GM12892 (cell line): ENCODE measurements around the gene CLPTM1.
A peak's percentile ranks its signal among the peaks of the same experiment; 100 is the strongest.

Experiments
- DNase-seq: peaks from one replicate; pipeline ENCODE4 v3.0.0; 2011; ENCODE audit not compliant: insufficient read length
- FAIRE-seq: peaks from 2 replicates; lab custom pipeline; 2011; peaks lifted over from hg19 to GRCh38; lab: Jason Lieb, UNC
- POLR2A ChIP-seq: IDR thresholded peaks from 2 replicates; pipeline ENCODE4 v1.6.1; 2011; ENCODE audit warnings: low read depth, low read length, control low read depth
- POLR2AphosphoS5 ChIP-seq: IDR thresholded peaks from 2 replicates; pipeline ENCODE4 v1.6.1; 2011; ENCODE audit warnings: low read depth, low read length, control low read depth
- TAF1 ChIP-seq: IDR thresholded peaks from 2 replicates; pipeline ENCODE4 v1.6.1; 2011; ENCODE audit warnings: low read depth, mild to moderate bottlenecking, control low read depth, low read length, borderline replicate concordance

CLPTM1 gene

DNA sequence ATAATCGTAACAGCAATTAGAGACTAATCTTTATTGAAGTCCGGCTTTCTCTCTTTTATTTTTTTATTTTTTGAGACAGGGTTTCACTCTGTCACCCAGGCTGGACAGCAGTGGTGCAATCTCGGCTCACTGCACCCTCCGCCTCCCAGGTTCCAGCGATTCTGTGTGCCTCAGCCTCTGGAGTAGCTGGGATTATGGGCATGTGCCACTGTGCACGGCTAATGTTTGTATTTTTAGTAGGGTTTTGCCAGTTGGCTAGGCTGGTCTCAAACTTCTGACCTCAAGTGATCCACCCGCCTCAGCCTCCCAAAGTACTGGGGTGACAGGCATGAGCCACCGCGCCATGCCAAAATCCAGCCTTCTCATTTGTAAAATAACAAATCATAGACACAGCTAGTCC lies 5.6 kb upstream of the CLPTM1 start:
- no peak for DNase-seq
- FAIRE-seq, result no peak
- TF ChIP-seq POLR2A (no peak), POLR2AphosphoS5 (no peak), TAF1 (no peak)

DNA sequence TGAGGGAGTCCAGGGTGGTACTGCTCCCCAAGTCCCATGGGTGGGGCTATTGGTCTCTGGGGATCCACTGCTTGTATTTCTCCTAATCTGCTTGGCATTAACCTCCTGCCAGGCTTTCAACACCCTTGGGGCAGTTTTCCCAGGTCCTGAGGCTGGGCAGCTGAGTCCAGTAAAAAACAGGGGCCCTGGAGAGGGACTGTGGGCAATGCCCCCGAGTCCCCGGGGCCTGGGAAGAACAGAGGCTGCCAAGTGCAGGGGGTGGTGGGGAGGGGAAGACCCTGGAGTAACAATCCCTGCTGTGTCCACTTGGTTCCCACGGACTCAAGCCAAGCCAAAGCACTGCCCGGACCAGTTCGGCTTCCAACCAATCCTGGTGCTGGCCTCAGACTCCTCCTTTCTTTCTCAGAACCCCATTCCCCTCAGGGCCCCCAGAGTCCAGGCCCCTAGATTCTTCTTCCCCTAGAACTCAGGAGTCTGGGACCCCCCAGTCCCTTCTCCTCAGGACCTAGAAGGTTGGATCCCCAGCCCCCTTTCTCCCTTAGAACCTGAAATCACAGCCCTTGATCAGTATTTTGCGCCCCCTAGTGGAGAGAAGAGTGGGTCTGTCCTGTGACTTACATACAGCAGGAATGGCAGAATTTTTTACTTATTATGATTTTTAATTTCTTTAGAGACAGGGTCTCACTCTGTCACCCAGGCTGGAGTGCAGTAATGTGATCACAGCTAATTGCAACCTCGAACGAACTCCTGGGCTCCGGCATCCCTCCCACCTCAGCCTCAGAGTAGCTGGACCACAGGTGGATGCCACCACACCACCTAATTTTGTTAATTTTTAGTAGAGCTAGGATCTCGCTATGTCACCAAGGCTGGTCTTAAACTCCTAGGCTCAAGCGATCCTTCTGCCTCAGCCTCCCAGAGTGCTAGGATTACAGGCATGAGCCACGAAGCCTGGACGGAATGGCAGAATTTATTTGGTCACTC lies 3.7 kb upstream of the CLPTM1 start:
- FAIRE-seq (no peak), DNase-seq (peak; percentile 64)
- no peak for TF ChIP-seq POLR2A
- no peak for TF ChIP-seq POLR2AphosphoS5
- TF ChIP-seq TAF1, result no peak

DNA sequence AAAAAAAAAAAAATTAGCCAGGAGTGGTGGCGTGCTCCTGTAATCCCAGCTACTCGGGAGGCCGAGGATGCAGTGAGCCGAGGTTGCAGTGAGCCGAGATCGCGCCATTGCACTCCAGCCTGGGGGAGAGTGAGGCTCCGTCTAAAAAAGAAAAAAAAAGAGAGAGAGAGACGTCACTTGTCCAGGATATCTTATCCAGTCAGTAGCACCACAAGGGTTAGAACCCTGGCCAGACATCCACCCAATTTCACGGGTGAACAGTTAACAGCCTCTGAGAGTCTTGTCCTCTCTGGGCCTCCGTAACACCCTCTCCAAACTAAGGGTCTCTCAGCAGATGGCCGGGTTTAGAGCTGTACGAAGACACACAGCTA lies 917 bp upstream of the CLPTM1 start:
- no peak for FAIRE-seq
- TF ChIP-seq POLR2A (no peak), TAF1 (no peak)
- no peak for DNase-seq

DNA sequence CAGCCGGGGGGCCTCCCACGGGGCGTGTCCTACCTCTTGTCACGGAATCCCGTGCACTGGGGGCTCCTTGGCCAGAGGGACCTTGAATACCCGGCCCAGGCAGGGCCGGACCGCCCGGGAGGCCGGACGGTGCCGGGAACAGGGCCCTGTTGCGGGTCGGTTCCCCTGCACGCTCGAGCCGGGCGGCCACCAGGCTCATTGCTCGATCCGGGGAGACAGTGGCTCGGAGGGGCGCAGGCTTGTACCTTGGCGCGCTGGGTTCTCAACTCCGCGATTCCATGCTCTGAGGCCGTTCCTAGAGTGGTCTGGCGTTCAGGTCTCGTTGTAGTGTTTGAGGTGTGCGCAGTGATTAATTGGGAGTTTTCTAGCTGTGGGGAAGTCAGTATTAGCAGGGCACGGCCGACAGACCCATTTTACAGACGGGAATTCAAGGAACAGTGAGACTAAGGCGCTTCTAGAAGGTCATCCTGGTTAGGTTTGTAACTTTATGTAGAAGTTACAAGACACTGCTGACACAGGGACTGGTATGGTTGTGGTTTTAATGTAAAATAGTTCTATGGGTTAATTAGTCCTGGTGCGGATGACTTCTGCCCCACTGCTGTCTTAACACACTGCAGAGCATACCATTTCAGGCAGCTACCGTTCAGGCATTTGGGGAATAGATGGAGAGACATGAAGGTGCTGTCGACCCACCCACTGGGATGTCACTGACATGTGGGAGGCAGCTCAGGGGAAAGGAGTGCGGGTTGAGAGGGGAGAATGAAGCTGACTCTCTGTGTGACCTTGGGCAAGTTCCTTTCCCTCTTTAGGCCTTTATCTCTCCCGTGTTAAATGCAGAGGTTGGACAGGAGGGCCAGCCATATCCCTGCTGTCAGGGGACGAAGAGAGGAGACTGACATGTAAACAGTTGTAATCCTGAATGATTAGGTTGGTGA lies 592 bp downstream of the CLPTM1 start:
- DNase-seq, result no peak
- FAIRE-seq, result no peak
- TF ChIP-seq TAF1 (no peak), POLR2A (no peak), POLR2AphosphoS5 (no peak)

DNA sequence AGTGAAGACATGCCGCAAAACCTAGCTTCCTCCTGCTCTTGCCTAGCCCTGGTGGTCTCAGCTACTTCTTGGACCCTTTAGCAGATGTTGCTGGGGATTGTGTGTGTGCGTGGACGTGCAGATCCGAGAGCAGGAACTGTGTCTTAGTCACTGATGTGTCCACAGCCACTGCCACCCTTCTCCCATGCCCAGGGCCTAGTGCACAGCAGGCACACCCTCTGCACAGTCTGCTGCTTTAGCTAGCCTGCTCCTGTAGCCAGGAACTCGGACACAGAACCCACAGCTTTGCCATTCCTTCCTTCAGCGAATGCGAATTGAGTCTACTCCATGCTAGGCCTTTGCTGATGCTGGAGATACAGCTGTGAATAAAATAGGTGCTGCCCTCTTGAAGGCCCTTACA lies 2.3 kb downstream of the CLPTM1 start:
- DNase-seq, result no peak
- TF ChIP-seq TAF1, result no peak
- TF ChIP-seq POLR2AphosphoS5, result no peak
- no peak for TF ChIP-seq POLR2A

DNA sequence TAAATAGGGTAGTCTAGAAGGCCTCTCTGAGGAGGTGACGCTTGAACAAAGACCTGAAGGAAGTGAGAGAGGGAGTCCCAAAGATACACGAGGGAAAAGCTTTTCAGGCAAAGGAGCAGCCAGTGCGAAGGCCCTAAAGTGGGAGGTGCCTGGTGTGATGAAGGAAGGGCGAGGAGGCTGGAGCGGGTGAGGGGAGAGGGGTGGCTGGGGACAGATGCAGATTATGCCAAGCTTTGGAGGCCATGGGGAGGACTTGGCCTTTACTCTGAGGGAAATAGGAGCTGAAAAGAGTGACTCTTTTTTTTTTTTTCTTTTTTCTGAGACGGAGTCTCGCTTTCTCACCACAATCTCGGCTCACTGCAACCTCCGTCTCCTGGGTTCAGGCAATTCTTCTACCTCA lies 2.9 kb downstream of the CLPTM1 start:
- TF ChIP-seq POLR2A, result no peak
- TF ChIP-seq POLR2AphosphoS5, result no peak
- TF ChIP-seq TAF1, result no peak
- DNase-seq, result no peak
- FAIRE-seq, result no peak

More for the DNA sequence above, 2.3 kb downstream of the CLPTM1 start:
- no peak for FAIRE-seq

DNA sequence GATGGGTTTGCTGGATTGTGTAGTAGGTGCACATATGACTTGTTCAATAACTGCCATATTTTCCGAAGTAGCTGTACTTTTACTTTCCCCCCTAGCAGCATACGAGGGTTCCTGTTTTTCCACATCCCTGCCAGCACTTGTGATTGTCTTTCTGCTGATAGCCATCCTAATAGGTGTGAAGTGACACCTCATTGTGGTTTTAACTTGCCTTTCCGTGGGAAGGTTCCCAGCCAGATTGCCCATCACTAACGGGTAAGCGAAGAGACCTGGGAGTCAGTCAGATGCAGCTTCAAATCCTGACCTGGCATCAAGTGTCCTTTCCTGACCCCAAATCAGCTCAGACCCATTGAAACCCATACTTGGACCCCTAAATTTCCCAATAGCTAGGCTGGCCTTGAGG lies 4.5 kb downstream of the CLPTM1 start:
- no peak for FAIRE-seq
- no peak for DNase-seq
- TF ChIP-seq POLR2A (no peak), TAF1 (no peak), POLR2AphosphoS5 (no peak)

DNA sequence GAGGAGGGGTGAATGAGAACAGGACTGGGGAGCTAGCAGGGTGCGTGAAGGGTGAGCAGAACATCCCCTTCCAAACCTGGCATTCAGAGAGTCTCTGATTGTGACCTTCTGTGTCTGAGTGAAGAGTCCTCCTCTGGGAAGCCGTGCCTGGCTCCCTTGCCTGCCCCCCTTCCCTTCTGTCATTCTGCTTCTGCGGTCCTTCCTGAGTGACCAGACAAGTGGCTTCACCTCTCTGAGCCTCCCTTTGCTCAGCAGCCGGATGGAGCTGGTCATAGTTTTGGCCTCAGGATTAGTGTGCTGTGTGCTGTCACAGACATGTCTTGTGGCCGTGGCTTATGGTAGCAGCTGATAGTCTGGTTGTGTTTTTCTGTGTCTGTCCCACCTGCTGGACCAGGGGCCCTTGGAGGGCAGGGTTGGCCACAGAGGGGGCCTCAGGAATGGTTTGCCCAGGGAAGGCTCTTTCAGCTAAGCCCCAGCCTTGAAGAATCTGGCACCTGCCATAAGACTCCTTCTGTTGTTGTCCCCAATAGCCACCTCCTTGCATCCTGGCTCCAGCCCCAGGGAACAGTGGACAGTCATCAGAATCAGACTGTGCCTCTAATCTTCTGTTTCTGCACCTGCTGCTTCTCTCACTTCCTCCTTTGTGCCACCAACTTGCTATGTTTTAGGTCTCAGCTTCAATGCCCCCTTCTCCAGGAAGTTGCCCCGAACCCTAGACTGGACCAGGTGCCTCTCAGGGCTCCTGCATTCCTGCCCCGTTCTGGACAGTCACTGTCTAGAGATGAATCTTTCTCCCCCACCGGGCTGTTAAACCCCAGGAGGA lies 5.9 kb downstream of the CLPTM1 start:
- FAIRE-seq, result no peak
- no peak for DNase-seq
- TF ChIP-seq TAF1 (no peak), POLR2A (no peak), POLR2AphosphoS5 (no peak)

DNA sequence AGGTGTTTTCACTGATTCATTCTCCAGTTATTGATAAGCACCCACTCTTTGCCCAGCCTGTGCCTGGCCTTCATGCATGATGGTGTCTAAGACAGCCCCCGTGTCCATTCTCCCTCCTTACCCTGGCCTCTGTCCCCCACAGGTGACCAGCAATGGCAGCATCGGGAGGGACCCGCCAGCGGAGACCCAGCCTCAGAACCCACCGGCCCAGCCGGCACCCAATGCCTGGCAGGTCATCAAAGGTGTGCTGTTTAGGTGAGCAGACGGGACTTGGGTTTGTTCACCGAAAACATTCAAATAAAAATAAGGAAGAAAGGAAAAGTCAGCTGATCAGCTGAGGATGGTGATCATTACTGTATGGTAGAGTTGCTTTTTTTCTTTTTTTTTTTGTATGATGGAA lies 6.6 kb downstream of the CLPTM1 start:
- FAIRE-seq (no peak), DNase-seq (no peak)
- TF ChIP-seq POLR2AphosphoS5 (no peak), TAF1 (no peak), POLR2A (no peak)

DNA sequence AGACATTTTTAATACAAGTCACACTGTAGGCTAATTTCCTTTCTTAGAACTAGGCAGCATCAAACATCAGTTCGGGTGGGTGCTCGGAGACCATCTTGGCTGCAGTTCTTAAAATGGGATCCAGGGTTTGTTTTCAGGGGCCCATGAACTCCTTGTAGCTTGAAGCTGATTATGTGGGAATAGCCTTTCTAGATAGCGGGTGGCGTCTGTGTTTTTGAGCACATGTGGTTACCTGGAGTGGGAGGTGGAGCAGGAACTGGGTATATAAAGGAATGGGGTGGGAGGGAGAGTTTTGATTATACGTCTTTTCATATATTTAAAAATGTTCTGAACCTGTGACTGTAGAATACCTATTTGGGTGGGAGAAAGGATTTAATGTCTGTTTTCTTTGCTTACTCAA lies 12.9 kb downstream of the CLPTM1 start:
- DNase-seq (no peak), FAIRE-seq (no peak)
- TF ChIP-seq POLR2AphosphoS5, result no peak
- no peak for TF ChIP-seq TAF1
- TF ChIP-seq POLR2A, result no peak
